Globus pallidus (tissue), 1 donor: ENCODE results near the gene SRSF6.
"Not testable (repeated sequence)": the region's sequence is repeated elsewhere in the genome, so short reads cannot be mapped to it uniquely, and the experiment has no call there.

Experiments
- DNase-seq: peaks from one replicate; pipeline ENCODE4 v3.0.0-alpha.2; 2015; ENCODE audit warnings: low spot score

Gene SRSF6

GRCh38 chr20:43477193-43477592 is 19.5 kb downstream of the SRSF6 start:
- no peak for DNase-seq

- DNase-seq = no peak
These were observed 19.9 kb downstream of the SRSF6 start for GRCh38 chr20:43477619-43478018.

DNA sequence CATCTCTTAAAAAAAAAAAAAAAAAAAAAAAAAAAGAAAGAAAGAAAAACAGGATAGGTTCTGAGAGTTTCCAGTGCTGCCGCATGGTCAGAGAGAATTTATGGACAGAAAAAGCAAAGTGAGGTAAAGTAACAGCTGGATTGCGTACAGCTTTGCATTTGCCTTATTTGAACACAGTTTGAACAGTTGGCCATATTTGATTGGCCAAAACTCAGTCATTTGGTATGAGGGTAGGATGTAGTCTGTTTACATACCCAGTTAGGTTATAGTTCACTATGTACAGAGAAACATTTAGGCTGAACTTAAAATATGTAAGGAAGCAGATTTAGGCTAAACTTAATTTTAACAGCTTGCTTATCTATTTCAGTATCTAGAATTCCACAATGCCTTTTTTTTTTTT is 32.3 kb downstream of the SRSF6 start:
- DNase-seq = no peak

DNA sequence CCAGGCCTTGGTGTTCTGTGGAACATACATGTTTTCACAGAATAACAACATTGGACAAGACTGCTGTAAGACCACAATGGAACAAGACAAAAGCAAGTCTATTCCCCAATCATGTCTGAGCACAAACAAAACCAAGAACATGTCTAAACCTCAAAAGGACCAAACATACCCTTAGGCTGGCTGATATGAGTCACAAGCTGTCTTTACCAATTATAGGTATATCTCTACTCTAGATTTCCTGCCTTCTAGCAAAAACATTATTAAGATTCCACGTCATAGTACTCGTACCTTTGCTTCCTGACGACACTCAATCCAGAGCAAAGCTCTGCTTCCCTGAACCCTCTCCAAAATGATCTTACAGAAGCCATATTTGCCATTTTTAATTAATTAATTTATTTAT is 34.4 kb downstream of the SRSF6 start:
- DNase-seq = no peak

DNA sequence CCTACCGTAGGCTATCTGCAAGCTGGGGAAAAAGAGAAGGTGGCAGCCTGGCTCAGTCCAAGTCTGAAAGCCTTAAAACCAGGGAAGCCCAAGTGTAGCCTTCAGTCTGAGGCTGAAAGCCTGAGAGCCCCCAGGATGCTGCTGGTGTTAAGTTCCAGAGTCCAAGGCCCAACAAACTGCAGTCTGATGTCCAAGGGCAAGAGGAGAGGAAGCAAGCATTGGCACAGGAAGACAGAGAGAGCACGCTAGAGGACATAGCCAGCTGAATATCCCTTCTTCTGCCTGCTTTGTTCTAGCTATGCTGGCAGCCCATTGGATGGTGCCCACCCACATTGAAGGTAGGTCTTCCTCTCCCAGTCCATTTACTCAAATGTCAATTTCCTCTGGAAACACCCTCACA is 37.7 kb downstream of the SRSF6 start:
- no peak for DNase-seq

DNA sequence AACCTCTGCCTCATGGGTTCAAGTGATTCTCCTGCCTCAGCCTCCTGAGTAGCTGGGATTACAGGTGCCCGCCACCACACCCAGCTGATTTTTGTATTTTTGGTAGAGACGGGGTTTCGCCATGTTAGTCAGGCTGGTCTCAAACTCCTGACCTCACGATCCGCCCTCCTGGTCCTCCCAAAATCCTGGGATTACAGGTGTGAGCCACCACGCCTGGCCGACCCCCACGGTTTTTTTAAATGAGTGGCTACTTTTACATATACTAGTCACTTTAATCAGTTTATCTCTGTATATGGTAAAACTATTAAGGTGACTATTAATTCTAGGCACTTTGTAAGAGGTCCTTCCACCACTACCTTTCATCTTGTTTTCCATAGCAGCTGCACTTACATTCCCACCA is 44.3 kb downstream of the SRSF6 start:
- not testable (repeated sequence) for DNase-seq

DNA sequence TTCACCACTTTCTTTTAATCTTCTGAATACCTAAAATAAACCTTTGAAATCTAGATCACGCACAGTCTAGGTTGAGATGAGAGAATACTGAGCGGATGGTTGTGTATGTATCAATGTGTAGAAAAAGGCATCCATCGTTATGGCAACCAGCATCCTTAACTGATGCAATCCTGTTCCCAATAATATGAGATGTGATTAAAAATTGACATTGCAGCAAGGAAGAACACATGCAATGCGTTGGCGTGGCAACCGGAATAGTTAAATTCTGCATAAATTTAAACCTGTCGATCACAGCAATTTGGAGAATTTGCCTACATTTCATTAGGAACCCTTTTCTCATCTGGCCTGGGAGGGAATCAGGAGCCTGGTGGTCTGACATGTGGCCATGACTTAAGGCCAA is 48.5 kb downstream of the SRSF6 start:
- DNase-seq = no peak

GRCh38 chr20:43507150-43508080 is 49.7 kb downstream of the SRSF6 start, which contains the start of gene L3MBTL1:
Gene L3MBTL1, plus strand, starts transcription at chr20:43507697. Its CDS starts 5,807 bp downstream, at chr20:43513504.
- peak; percentile 5 for DNase-seq

GRCh38 chr20:43508106-43508505 is 50.4 kb downstream of the SRSF6 start:
- DNase-seq = no peak

DNA sequence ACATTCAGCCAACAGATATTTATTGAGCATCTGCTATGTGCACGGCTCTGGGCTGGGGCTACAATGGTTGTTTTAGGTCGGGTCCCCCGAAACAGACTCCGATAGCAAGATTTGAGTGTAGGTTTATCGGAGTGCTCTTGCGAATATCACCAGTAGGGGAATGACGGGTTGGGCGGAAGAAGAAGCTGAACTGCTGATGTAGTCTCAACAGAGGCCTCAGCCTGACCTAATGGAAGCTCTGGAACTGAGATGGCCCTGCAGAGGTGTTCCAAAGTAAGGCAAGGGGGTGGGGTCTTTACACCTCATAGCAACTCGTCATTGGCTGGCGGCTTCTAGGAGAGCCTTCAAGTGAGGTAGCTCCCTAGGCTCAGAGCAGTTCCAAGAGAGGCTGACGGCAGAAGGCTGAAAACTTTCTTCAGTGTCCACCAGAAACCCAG is 50.9 kb downstream of the SRSF6 start:
- DNase-seq = no peak

DNA sequence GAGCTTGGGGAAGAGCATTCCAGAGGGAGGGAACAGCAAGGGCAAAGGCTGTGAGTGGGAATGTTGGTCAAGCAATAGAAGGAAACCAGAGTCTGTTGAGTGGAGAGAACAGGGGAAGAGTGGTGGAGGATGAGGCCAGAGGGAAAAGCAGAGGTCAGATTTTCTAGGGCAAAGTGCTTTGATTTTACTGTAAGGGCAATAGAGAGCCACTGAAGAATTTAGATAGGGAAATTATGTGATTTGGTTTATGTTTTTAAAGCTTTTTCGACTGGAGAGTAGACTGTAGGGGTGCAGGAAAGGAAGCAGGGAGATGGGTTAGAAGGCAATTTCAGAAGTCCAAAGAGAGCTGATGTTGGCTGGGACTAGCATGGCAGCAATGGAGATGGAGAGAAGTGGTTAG is 54.2 kb downstream of the SRSF6 start:
- DNase-seq = no peak

GRCh38 chr20:43513372-43513930 is 55.8 kb downstream of the SRSF6 start:
- no peak for DNase-seq
